ENCODE data around the gene DENND2C. TPM values are rescaled to one million over a fixed set of nuclear protein-coding genes. Genes with fewer than 3 reads are reported as not detected.

DENND2C gene
- total RNA-seq, 3 donors from 2014 or later (not counting 1 experiment from before 2014, with no cell fraction given) = 1.6 to 6.7 (median 1.7) TPM

DNA sequence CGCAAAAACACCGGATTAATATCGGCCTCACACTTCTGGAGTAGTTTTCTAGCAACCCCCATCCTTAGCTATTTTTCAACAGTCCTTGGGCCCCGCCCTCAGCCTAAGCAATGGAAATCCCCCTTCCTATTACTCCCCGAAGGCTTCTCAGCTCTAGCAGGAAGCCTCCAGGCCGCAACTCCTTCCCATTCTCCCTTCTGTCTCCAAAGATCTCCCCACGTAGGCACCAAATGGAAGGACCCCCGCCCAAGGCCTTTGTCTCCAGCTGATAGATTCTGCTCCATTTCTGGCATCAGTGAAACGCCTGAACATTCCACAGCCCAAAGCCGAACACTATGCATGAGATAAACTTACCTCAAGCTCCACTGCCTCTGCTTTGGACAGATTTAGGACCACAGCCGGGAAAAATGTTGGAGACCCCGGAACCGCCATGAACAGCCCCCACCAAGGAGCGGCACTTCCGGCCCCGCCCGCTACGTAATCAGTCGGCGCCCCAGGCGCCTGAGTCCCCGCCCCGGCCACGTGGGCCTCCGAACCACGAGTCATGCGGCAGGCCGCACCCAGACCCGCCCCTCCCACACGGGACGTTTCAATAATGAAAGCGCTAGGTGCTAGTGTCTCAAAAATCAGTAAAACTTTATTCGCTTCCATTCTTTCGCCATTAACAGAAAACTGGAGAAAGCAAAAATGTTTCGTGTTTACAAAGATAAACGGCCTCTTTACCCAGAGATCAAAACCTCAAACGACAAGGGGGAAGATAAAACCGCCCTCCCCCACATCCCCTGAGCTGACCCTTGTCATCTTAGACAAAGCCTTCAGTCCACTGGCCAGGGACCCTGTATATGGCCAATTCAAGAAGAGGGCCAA lies 46.7 kb upstream of the DENND2C start, which contains the start of gene NRAS:
Gene NRAS (minus strand): TSS at position 468 of the 867 bp plus-strand sequence. CDS start 611 bp downstream, outside the sequence.
- peaks cover 65% of the 10 kb centered on the region for H3K36me3 ChIP-seq (ENCODE audit: control insufficient read depth, insufficient read depth, low read length)
- H3K9me3 Mint-ChIP-seq = no peaks in the 10 kb centered on the region
- peaks cover 30% of the 10 kb centered on the region for H3K36me3 Mint-ChIP-seq

DNA sequence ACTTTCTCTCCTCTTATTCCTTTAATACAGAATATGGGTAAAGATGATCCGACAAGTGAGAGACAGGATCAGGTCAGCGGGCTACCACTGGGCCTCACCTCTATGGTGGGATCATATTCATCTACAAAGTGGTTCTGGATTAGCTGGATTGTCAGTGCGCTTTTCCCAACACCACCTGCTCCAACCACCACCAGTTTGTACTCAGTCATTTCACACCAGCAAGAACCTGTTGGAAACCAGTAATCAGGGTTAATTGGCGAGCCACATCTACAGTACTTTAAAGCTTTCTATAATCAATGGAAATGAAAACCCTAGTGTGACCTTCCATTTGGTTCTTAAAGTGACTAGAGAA lies 46.1 kb upstream of the DENND2C start:
- Histone ChIP-seq H3K4me3 (ENCODE audit: low read length) (peak overlapping the region; percentile 89), H3K9me3 (ENCODE audit: control insufficient read depth, insufficient read depth, low read length) (no peaks in the 10 kb centered on the region), H3K27me3 (ENCODE audit: control insufficient read depth, insufficient read depth, low read length) (no peaks in the 10 kb centered on the region), H3K36me3 (ENCODE audit: control insufficient read depth, insufficient read depth, low read length) (peaks cover 61% of the 10 kb centered on the region), H3K4me1 (ENCODE audit: control insufficient read depth, insufficient read depth, low read length) (peaks cover 13% of the 10 kb centered on the region), H3K27ac (ENCODE audit: low read length) (peak overlapping the region; percentile 96)
- no peaks in the 10 kb centered on the region for H3K27me3 Mint-ChIP-seq (ENCODE audit: low read depth in 2 of 2)
- intact Hi-C loops (cut with micrococcal nuclease) = loop anchor here (1.0 to 2.0 kb wide), 5 partner anchors 41 to 369 kb away; partner anchors contain the start of genes BCAS2, CSDE1, DENND2C and SIKE1
- no peaks in the 10 kb centered on the region for H3K9me3 Mint-ChIP-seq
- TF ChIP-seq, protein P1, sequence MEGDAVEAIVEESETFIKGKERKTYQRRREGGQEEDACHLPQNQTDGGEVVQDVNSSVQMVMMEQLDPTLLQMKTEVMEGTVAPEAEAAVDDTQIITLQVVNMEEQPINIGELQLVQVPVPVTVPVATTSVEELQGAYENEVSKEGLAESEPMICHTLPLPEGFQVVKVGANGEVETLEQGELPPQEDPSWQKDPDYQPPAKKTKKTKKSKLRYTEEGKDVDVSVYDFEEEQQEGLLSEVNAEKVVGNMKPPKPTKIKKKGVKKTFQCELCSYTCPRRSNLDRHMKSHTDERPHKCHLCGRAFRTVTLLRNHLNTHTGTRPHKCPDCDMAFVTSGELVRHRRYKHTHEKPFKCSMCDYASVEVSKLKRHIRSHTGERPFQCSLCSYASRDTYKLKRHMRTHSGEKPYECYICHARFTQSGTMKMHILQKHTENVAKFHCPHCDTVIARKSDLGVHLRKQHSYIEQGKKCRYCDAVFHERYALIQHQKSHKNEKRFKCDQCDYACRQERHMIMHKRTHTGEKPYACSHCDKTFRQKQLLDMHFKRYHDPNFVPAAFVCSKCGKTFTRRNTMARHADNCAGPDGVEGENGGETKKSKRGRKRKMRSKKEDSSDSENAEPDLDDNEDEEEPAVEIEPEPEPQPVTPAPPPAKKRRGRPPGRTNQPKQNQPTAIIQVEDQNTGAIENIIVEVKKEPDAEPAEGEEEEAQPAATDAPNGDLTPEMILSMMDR (IDR thresholded peaks at IDR 0.05) = no peak
- peak overlapping the region; percentile 97 for H3K4me3 Mint-ChIP-seq
- WGBS (ENCODE audit: insufficient coverage) = 49% methylated on average over 2 of the region's 4 CpGs
- peaks cover 25% of the 10 kb centered on the region in 2 donors for H3K4me1 Mint-ChIP-seq
- DNase-seq = no peak
- H3K27ac Mint-ChIP-seq = peak overlapping the region; percentile 98 to 99
- no peak for ATAC-seq
- peaks cover 26% of the 10 kb centered on the region for H3K36me3 Mint-ChIP-seq

More for the DNA sequence above, 46.7 kb upstream of the DENND2C start, which contains the start of gene NRAS:
- intact Hi-C loops (cut with micrococcal nuclease) = loop anchor here (1.0 to 2.0 kb wide), 5 partner anchors 41 to 370 kb away; partner anchors contain the start of genes BCAS2, CSDE1, DENND2C and SIKE1
- no peaks in the 10 kb centered on the region for H3K9me3 ChIP-seq (ENCODE audit: control insufficient read depth, insufficient read depth, low read length)
- peaks cover 13% of the 10 kb centered on the region for H3K4me1 ChIP-seq (ENCODE audit: control insufficient read depth, insufficient read depth, low read length)
- TF ChIP-seq, protein P1 (IDR thresholded peaks at IDR 0.05) = no peak
- WGBS (ENCODE audit: insufficient coverage) = 2% methylated on average over 38 of the region's 38 CpGs
- H3K27me3 ChIP-seq (ENCODE audit: control insufficient read depth, insufficient read depth, low read length) = no peaks in the 10 kb centered on the region
- Mint-ChIP-seq H3K4me1 (peaks cover 25% of the 10 kb centered on the region in 2 donors), H3K27me3 (ENCODE audit: low read depth in 2 of 2) (no peaks in the 10 kb centered on the region), H3K4me3 (peak within 1 kb of the TSS; percentile 97), H3K27ac (peak within 1 kb of the TSS; percentile 98 to 99)
- peak within 1 kb of the TSS; percentile 89 for H3K4me3 ChIP-seq (ENCODE audit: low read length)
- DNase-seq = peak; percentile 97
- peak; percentile 93 to 99 (median 96) for ATAC-seq
- H3K27ac ChIP-seq (ENCODE audit: low read length) = peak within 1 kb of the TSS; percentile 96

DNA sequence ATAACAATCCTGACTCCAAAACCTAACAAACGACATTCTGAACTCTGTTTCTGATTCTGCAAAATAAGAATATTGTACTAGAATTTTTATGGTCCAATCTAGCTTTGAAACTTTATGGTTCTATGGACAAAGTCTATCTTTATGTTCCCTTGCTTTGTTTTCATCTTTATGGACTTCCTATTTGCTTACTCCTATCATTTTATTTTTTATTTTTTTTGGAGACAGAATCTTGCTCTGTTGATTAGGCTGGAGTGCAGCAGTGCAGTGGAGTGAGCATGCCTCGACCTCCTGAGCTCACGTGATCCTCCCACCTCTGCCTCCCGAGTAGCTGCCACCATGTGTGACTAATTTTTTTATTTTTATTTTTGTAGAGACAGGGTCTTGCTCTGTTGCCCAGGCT lies 43.1 kb upstream of the DENND2C start:
- no peaks in the 10 kb centered on the region for H3K27me3 Mint-ChIP-seq (ENCODE audit: low read depth in 2 of 2)

More for the DNA sequence above, 43.1 kb upstream of the DENND2C start:
- Mint-ChIP-seq H3K4me1 (peaks cover 25% of the 10 kb centered on the region in 2 donors), H3K4me3 (no peak overlapping the region), H3K36me3 (peaks cover under 1% of the 10 kb centered on the region), H3K9me3 (no peaks in the 10 kb centered on the region), H3K27ac (peak overlapping the region in 1 of 2 donors; percentile 43)
- no peak overlapping the region for H3K27ac ChIP-seq (ENCODE audit: low read length)
- TF ChIP-seq, protein P1 (IDR thresholded peaks at IDR 0.05) = no peak
- H3K36me3 ChIP-seq (ENCODE audit: control insufficient read depth, insufficient read depth, low read length) = peaks cover 54% of the 10 kb centered on the region
- H3K27me3 ChIP-seq (ENCODE audit: control insufficient read depth, insufficient read depth, low read length) = no peaks in the 10 kb centered on the region
- no peak overlapping the region for H3K4me3 ChIP-seq (ENCODE audit: low read length)
- ATAC-seq = no peak
- DNase-seq = no peak
- WGBS (ENCODE audit: insufficient coverage) = 86% methylated on average over 3 of the region's 4 CpGs
- intact Hi-C loops (cut with micrococcal nuclease) = no loop called here
- no peaks in the 10 kb centered on the region for H3K9me3 ChIP-seq (ENCODE audit: control insufficient read depth, insufficient read depth, low read length)
- peaks cover 13% of the 10 kb centered on the region for H3K4me1 ChIP-seq (ENCODE audit: control insufficient read depth, insufficient read depth, low read length)
